ENCODE results near the gene CKAP4. TPM values are rescaled to one million over a fixed set of nuclear protein-coding genes. Genes with fewer than 3 reads are reported as not detected.

Gene CKAP4
- total RNA-seq, 1 experiment from 2014 or later = 62.4 TPM

- no peak overlapping the region for H3T11ph ChIP-seq (ENCODE audit: low read length)
- no peak overlapping the region for H3K9ac ChIP-seq (ENCODE audit: extremely low read depth, insufficient read length, low read length)
- no peak overlapping the region for H3K18ac ChIP-seq (ENCODE audit: insufficient read length, low read depth, low read length)
- no peak overlapping the region for H2AK5ac ChIP-seq (ENCODE audit: insufficient read length, low read length)
- Mint-ChIP-seq H3K36me3 (ENCODE audit: insufficient read depth in 1 of 3, low read depth in 3 of 3) (no peaks in the 10 kb centered on the region), H3K9me3 (peaks cover 0 to 2% of the 10 kb centered on the region in 2 experiments; a peak in 1 of 5 replicates), H3K27ac (no peak overlapping the region), H3K4me1 (no peaks in the 10 kb centered on the region), H3K4me3 (no peak overlapping the region), H3K27me3 (ENCODE audit: low read depth) (peaks cover 4% of the 10 kb centered on the region)
- H2BK12ac ChIP-seq (ENCODE audit: insufficient read length, low read depth, low read length) = no peak overlapping the region
- H3K56ac ChIP-seq (ENCODE audit: insufficient read length, low read depth, low read length) = no peak overlapping the region
- no peak for DNase-seq
- no peak overlapping the region for H3K4ac ChIP-seq (ENCODE audit: low read depth, low read length)
- no peak overlapping the region for H3K4me2 ChIP-seq (ENCODE audit: insufficient read depth, insufficient read length, low read length)
- H3K79me2 ChIP-seq (ENCODE audit: insufficient read depth, low read length) = no peaks in the 10 kb centered on the region
- no peaks in the 10 kb centered on the region for H3K27me3 ChIP-seq (ENCODE audit: insufficient read depth, low read length)
- H2AFZ ChIP-seq (ENCODE audit: low read length) = no peak overlapping the region
- no peak overlapping the region for H2BK20ac ChIP-seq (ENCODE audit: low read depth, low read length, poor library complexity, severe bottlenecking)
- WGBS (ENCODE audit: extremely low coverage, insufficient read length, low lambda C conversion rate) = no CpG with 5 or more reads among the region's 1 CpG
- peaks cover 5% of the 10 kb centered on the region; the same call in 1 of the 2 replicates for H3K4me1 ChIP-seq (ENCODE audit: insufficient read depth, low read length)
- no peak overlapping the region for H4K8ac ChIP-seq (replicated peaks; ENCODE audit: insufficient read length, low read depth, low read length)
- no peaks in the 10 kb centered on the region for H4K20me1 ChIP-seq (ENCODE audit: control insufficient read depth, insufficient read depth, insufficient read length)
- H3K23me2 ChIP-seq (ENCODE audit: insufficient read length, low read depth, low read length, poor library complexity, severe bottlenecking) = peaks cover 3% of the 10 kb centered on the region
- H2BK120ac ChIP-seq (ENCODE audit: low read depth, low read length, poor library complexity, severe bottlenecking) = no peak overlapping the region
- no peak overlapping the region for H3K27ac ChIP-seq (ENCODE audit: insufficient read length, low read depth, low read length)
- H3K79me1 ChIP-seq (ENCODE audit: insufficient read depth, low read depth, low read length, poor library complexity, severe bottlenecking) = no peaks in the 10 kb centered on the region
- TF ChIP-seq CTCF (conservative IDR thresholded peaks at IDR 0.05) = no peak
- no peak overlapping the region for H3K14ac ChIP-seq (ENCODE audit: insufficient read depth, low read length)
- H4K5ac ChIP-seq (ENCODE audit: insufficient read length, low read depth, low read length) = no peak overlapping the region
- H4K91ac ChIP-seq (ENCODE audit: insufficient read length, low read depth, low read length) = no peak overlapping the region
- no peak overlapping the region for H2BK5ac ChIP-seq (ENCODE audit: insufficient read length, low read length)
- no peak overlapping the region for H2BK15ac ChIP-seq (ENCODE audit: low read depth, low read length)
- H3K23ac ChIP-seq (ENCODE audit: insufficient read length, low read depth, low read length) = no peak overlapping the region
- no peaks in the 10 kb centered on the region for H3K9me3 ChIP-seq (ENCODE audit: control insufficient read depth, low read depth, low read length)
Observed at GRCh38 chr12:106258935-106259334, 11.1 kb upstream of the CKAP4 start.

Data from H9 (cell line).